Measurements from ENCODE around the gene VSIG10L.

DNA sequence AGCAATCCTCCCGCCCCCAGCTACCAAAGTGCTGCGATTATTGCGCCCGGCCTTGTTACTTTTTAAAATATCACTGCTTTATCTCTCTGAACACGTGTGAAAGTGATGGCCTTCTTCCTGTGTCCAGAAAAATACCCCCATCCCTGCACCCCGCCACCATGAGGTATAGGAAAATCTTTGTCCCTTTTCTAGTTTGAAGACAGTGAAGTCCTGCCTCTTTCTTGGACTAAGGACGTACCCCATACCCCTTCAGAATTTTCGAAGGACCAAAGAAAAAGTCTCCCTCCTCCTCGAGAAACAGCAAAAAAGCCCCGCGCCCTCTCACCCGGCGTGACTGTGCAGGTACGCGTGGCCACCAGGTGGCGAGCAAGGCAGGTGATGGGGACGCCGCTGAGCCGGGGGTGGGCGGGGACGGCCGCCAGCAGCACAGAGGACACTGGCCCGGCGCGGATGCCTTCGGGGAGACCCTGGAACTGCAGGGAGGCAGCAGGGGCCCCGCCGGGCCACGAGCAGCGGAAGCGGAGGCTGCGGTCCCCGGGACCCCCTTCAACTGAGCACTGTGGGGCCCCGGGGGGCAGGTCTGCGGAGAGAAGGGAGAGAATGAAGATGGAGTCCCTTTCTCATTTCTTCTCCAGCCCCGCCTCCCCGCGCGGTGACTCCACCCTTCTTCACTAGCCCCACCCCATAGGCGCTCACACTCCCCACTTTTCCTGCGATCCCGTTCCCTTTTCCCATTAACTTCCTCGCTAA is 3.2 kb downstream of the VSIG10L start:
- TF ChIP-seq CEBPB (IDR thresholded peaks at IDR 0.05; ENCODE audit: low read depth) (no peak), EGR1 (IDR thresholded peaks at IDR 0.05; ENCODE audit: low read depth) (no peak), CTCF (IDR thresholded peaks at IDR 0.05 in 2 of 3, conservative IDR thresholded peaks at IDR 0.05 in 1 of 3; ENCODE audit: borderline replicate concordance in 1 of 3, insufficient read depth in 1 of 3, low read depth in 2 of 3, low read length in 2 of 3) (peak; percentile 86 to 92 (median 89)), POLR2A (IDR thresholded peaks at IDR 0.05; ENCODE audit: borderline replicate concordance, extremely low read depth, insufficient read depth, insufficient read length) (no peak), POLR2AphosphoS5 (IDR thresholded peaks at IDR 0.05; ENCODE audit: low read depth, low read length) (peak; percentile 34; the same call in 1 of the 2 replicates), ATF3 (IDR thresholded peaks at IDR 0.05) (no peak), EZH2 (IDR thresholded peaks at IDR 0.05) (no peak)
- TF ChIP-seq, protein P1, sequence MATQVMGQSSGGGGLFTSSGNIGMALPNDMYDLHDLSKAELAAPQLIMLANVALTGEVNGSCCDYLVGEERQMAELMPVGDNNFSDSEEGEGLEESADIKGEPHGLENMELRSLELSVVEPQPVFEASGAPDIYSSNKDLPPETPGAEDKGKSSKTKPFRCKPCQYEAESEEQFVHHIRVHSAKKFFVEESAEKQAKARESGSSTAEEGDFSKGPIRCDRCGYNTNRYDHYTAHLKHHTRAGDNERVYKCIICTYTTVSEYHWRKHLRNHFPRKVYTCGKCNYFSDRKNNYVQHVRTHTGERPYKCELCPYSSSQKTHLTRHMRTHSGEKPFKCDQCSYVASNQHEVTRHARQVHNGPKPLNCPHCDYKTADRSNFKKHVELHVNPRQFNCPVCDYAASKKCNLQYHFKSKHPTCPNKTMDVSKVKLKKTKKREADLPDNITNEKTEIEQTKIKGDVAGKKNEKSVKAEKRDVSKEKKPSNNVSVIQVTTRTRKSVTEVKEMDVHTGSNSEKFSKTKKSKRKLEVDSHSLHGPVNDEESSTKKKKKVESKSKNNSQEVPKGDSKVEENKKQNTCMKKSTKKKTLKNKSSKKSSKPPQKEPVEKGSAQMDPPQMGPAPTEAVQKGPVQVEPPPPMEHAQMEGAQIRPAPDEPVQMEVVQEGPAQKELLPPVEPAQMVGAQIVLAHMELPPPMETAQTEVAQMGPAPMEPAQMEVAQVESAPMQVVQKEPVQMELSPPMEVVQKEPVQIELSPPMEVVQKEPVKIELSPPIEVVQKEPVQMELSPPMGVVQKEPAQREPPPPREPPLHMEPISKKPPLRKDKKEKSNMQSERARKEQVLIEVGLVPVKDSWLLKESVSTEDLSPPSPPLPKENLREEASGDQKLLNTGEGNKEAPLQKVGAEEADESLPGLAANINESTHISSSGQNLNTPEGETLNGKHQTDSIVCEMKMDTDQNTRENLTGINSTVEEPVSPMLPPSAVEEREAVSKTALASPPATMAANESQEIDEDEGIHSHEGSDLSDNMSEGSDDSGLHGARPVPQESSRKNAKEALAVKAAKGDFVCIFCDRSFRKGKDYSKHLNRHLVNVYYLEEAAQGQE (IDR thresholded peaks at IDR 0.05; ENCODE audit: low read depth): no peak
- TF ChIP-seq, protein P2, sequence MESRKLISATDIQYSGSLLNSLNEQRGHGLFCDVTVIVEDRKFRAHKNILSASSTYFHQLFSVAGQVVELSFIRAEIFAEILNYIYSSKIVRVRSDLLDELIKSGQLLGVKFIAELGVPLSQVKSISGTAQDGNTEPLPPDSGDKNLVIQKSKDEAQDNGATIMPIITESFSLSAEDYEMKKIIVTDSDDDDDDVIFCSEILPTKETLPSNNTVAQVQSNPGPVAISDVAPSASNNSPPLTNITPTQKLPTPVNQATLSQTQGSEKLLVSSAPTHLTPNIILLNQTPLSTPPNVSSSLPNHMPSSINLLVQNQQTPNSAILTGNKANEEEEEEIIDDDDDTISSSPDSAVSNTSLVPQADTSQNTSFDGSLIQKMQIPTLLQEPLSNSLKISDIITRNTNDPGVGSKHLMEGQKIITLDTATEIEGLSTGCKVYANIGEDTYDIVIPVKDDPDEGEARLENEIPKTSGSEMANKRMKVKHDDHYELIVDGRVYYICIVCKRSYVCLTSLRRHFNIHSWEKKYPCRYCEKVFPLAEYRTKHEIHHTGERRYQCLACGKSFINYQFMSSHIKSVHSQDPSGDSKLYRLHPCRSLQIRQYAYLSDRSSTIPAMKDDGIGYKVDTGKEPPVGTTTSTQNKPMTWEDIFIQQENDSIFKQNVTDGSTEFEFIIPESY (IDR thresholded peaks at IDR 0.05; ENCODE audit: extremely low read depth, insufficient replicate concordance, low read length): no peak

Measured in HCT116 (cell line).